ENCODE measurements around the gene RGS13. TPM values are rescaled to one million over a fixed set of nuclear protein-coding genes. Genes with fewer than 3 reads are reported as not detected.

The RGS13 gene
- total RNA-seq, 2 experiments from 2014 or later: not detected

Other genes starting within 250 kb of the RGS13 start
- gene RGS1, start 60.4 kb upstream of the RGS13 start, total RNA-seq: 10 to 100 TPM; 12.0 to 13.6 TPM
- gene RGS2, start 172.9 kb downstream of the RGS13 start, total RNA-seq: 1 to 10 TPM; 5.1 to 5.3 TPM